Glutamatergic neuron (in vitro differentiated cells): ENCODE measurements around the gene MAPK4. TPM values are rescaled to one million over a fixed set of nuclear protein-coding genes. Genes with fewer than 3 reads are reported as not detected.

Experiments used
- DNase-seq: peaks from one replicate; pipeline ENCODE4 v3.0.0; 2022
- H3K27ac Mint-ChIP-seq: one replicate; pipeline ENCODE4 v1.8.0; 2020; ENCODE audit warnings: mild to moderate bottlenecking, mixed read lengths, inconsistent platforms; ENCODE audit not compliant: unreplicated experiment
- H3K27me3 Mint-ChIP-seq: one replicate; pipeline ENCODE4 v1.8.0; 2020; ENCODE audit warnings: mild to moderate bottlenecking, moderate library complexity, mixed read lengths, inconsistent platforms; ENCODE audit not compliant: unreplicated experiment
- H3K36me3 Mint-ChIP-seq: one replicate; pipeline ENCODE4 v1.8.0; 2020; ENCODE audit warnings: mild to moderate bottlenecking, mixed read lengths, inconsistent platforms; ENCODE audit not compliant: unreplicated experiment
- H3K4me1 Mint-ChIP-seq: one replicate; pipeline ENCODE4 v1.8.0; 2020; ENCODE audit warnings: mild to moderate bottlenecking, low read depth, mixed read lengths, inconsistent platforms; ENCODE audit not compliant: unreplicated experiment
- H3K4me3 Mint-ChIP-seq: one replicate; pipeline ENCODE4 v1.8.0; 2020; ENCODE audit warnings: mild to moderate bottlenecking, mixed read lengths, inconsistent platforms; ENCODE audit not compliant: unreplicated experiment
- H3K9me3 Mint-ChIP-seq: one replicate; pipeline ENCODE4 v1.8.0; 2020; ENCODE audit warnings: mild to moderate bottlenecking, moderate library complexity, mixed read lengths, inconsistent platforms; ENCODE audit not compliant: unreplicated experiment
- total RNA-seq: library from RNA; stranded (reverse); fragmentation: NEBNext Ultra II Directional; extraction: Animal tissue kit (Norgen Biotek cat#: 25700); gene quantifications from one replicate; pipeline ENCODE4 v1.2.1, GENCODE V29; 2021; ENCODE audit not compliant: unreplicated experiment
- TF ChIP-seq, protein P1 (sequence below): fragments of 200-600 bp; sonication (generic); IDR thresholded peaks from one replicate; pipeline ENCODE4 v1.5.0; 2021; ENCODE audit not compliant: partially characterized antibody, unreplicated experiment

Gene MAPK4
- total RNA-seq, 1 donor from 2014 or later, result 13.1 TPM

DNA sequence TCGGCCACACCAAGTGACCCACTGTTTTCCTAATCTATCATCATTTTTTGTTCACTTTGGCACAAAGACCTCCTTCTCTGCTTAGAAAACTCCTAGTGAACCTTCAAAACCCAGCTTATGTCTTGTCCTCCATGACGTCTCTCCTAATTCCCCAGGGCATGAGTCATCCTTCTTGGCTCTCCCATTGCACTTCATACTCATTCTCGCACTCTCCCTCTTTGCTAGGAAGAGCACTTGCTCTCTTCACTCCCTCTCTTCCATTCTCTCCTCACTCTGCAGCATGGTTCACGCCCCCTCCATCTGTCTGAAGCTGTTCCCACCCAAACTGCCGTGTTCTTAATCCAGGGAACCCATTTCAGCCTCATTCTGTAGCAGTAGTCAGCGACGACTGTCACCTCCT lies 156.0 kb downstream of the MAPK4 start:
- TF ChIP-seq, protein P1, sequence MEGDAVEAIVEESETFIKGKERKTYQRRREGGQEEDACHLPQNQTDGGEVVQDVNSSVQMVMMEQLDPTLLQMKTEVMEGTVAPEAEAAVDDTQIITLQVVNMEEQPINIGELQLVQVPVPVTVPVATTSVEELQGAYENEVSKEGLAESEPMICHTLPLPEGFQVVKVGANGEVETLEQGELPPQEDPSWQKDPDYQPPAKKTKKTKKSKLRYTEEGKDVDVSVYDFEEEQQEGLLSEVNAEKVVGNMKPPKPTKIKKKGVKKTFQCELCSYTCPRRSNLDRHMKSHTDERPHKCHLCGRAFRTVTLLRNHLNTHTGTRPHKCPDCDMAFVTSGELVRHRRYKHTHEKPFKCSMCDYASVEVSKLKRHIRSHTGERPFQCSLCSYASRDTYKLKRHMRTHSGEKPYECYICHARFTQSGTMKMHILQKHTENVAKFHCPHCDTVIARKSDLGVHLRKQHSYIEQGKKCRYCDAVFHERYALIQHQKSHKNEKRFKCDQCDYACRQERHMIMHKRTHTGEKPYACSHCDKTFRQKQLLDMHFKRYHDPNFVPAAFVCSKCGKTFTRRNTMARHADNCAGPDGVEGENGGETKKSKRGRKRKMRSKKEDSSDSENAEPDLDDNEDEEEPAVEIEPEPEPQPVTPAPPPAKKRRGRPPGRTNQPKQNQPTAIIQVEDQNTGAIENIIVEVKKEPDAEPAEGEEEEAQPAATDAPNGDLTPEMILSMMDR, result no peak
- peaks cover 21% of the 10 kb centered on the region for H3K4me1 Mint-ChIP-seq
- peaks cover 12% of the 10 kb centered on the region for H3K36me3 Mint-ChIP-seq
- peaks cover 21% of the 10 kb centered on the region for H3K9me3 Mint-ChIP-seq
- H3K27me3 Mint-ChIP-seq, result peaks cover 4% of the 10 kb centered on the region
- DNase-seq, result no peak
- H3K27ac Mint-ChIP-seq, result no peak overlapping the region
- H3K4me3 Mint-ChIP-seq, result no peak overlapping the region

DNA sequence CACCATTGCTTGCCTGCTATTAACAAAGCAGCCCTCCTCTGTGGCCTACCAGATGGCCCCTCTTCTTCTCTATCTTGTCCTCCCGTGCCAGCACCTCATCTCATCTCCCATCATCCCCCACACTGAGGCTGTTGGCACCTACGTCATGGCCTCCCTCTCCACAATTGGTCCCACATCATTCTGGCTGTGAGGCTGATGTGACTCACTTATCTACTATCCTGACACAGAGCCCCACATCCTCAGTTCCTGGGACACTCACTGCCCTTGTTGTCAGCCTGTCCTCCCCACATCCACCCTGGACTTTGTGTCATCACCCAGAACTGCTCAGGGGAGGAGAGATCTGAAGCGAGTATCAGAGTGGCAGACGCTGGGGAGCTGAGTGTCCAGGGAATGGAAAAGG lies 157.0 kb downstream of the MAPK4 start:
- Mint-ChIP-seq H3K9me3 (peaks cover 22% of the 10 kb centered on the region), H3K4me3 (no peak overlapping the region), H3K36me3 (peaks cover 12% of the 10 kb centered on the region), H3K27me3 (peaks cover 5% of the 10 kb centered on the region), H3K27ac (no peak overlapping the region), H3K4me1 (peaks cover 28% of the 10 kb centered on the region)
- TF ChIP-seq, protein P1, result no peak
- no peak for DNase-seq

DNA sequence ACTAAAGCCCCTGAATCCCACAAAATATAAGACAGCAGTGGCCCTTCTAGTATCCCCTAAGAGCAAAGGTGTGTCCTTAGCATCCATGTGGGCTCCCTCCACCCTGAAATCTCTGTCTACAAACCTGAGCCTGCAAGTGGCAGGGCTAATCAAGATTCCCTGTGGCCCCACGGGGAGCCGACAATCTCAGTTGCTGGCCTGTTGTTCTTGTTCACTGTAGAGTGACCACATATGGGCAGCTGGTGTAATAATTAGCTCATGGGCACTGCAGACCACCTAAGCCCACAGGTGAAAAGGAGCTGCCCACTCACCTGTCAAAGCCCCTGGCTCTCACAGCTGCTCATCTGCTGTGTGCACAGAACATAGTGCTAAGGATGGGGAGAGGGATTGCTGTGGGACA lies 157.7 kb downstream of the MAPK4 start:
- TF ChIP-seq, protein P1, result no peak
- peaks cover 12% of the 10 kb centered on the region for H3K36me3 Mint-ChIP-seq
- peaks cover 22% of the 10 kb centered on the region for H3K9me3 Mint-ChIP-seq
- no peak overlapping the region for H3K4me3 Mint-ChIP-seq
- H3K27ac Mint-ChIP-seq, result no peak overlapping the region
- peaks cover 5% of the 10 kb centered on the region for H3K27me3 Mint-ChIP-seq
- no peak for DNase-seq
- H3K4me1 Mint-ChIP-seq, result peaks cover 32% of the 10 kb centered on the region

DNA sequence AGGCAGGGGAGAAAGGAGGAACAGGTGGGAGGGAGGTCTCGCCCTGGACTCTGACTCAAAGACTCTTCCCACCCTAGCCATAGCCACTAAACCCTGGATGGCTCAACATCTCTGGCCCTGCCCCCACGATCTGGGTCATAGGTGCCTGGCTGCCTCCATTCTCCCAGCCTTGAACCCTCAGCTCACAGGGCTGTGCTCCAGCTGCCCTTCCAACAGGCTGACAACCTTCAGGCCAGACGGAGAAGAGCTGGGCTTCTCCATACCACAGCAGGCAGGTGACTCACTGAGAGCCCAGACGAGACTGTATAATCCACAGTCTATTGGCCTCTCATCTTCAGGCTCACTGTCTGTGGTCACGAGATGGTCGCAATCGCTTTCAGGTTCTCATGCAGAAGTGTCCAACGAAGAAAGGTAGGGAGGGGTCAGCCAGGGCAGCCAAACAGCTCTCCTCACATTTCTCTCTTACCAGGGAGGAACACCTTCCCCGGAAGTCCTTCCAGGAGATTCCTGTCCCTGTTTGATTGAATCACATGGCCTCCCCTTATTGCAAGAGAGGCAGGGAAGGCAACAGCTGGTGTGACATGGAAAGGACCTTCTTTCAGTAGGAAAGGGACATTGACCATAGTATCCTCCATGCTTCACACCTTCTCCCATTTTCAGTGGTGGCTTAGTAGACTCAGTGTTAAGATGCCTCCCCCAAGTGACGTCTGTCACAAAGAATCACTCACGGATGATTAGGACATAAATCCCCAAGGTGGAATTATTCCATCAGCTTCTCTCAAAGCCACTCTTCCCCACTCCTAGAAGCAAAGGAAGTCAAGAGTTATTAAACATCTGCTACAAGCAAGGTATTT lies 159.8 kb downstream of the MAPK4 start:
- H3K4me3 Mint-ChIP-seq, result no peak overlapping the region
- peaks cover 17% of the 10 kb centered on the region for H3K36me3 Mint-ChIP-seq
- H3K27me3 Mint-ChIP-seq, result peaks cover 4% of the 10 kb centered on the region
- H3K27ac Mint-ChIP-seq, result peak overlapping the region; percentile 11
- TF ChIP-seq, protein P1, result no peak
- peaks cover 27% of the 10 kb centered on the region for H3K4me1 Mint-ChIP-seq
- H3K9me3 Mint-ChIP-seq, result peaks cover 19% of the 10 kb centered on the region
- no peak for DNase-seq

DNA sequence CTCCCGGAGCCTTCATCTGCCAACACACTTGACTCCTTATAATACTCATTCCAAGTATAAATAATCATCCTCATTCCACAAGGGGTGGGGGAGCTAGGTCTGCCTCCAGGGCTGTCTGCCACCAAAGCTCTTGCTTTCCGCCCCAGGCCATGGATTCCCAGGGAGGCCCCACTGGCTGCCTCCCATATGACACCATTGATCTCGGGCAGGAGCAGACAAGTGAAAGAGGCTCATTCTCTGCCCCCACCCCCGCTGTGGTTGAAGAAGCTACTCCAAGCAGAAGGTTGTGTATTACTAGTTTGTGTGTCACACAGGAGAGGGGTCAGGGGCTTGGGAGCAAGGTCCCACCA lies 160.4 kb downstream of the MAPK4 start:
- H3K9me3 Mint-ChIP-seq, result peaks cover 19% of the 10 kb centered on the region
- peak overlapping the region; percentile 11 for H3K27ac Mint-ChIP-seq
- H3K36me3 Mint-ChIP-seq, result peaks cover 17% of the 10 kb centered on the region
- peaks cover 27% of the 10 kb centered on the region for H3K4me1 Mint-ChIP-seq
- H3K27me3 Mint-ChIP-seq, result peaks cover 4% of the 10 kb centered on the region
- no peak for DNase-seq
- TF ChIP-seq, protein P1, result no peak
- no peak overlapping the region for H3K4me3 Mint-ChIP-seq
